T1000 (cell line): ENCODE measurements around the gene SAXO2.
"Not testable (repeated sequence)": the region's sequence is repeated elsewhere in the genome, so short reads cannot be mapped to it uniquely, and the experiment has no call there.

Experiments
- DNase-seq: peaks from one replicate; lab custom pipeline; 2025; ENCODE audit warnings: mixed read lengths; lab: John Stamatoyannopoulos, UW

Gene SAXO2

DNA sequence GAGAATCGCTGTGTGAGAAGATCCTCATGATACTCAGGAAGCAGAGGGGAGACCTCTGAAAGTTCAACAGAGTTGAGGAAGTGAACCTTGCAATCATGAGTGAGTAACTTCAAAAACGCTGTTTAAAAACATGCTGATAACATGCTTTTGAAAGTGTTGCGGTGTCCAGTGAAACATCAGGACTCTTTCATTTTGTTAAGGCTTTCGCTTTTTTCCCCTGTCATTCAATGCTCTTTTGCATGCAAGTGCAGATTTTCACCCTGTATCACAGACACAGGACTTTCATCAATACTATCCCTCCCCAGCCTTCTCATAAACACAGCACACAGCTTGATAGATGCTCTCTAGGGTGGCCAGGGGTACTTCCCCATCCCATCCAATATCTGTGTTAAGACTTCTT lies 23.9 kb downstream of the SAXO2 start:
- DNase-seq, result not testable (repeated sequence)

DNA sequence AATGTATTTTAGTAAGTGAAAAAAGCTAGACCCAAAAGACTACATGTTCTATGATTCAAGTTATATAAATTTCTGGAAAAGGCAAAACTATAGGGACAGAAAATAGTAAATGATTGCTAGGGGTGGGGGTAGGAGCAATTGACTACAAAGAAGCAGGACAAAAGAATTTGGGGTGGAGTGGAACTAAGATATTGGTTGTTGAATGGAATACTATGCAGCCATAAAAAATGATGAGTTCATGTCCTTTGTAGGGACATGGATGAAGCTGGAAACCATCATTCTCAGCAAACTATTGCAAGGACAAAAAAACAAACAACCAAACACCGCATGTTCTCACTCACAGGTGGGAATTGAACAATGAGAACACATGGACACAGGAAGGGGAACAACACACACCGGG lies 25.6 kb downstream of the SAXO2 start:
- DNase-seq, result not testable (repeated sequence)

DNA sequence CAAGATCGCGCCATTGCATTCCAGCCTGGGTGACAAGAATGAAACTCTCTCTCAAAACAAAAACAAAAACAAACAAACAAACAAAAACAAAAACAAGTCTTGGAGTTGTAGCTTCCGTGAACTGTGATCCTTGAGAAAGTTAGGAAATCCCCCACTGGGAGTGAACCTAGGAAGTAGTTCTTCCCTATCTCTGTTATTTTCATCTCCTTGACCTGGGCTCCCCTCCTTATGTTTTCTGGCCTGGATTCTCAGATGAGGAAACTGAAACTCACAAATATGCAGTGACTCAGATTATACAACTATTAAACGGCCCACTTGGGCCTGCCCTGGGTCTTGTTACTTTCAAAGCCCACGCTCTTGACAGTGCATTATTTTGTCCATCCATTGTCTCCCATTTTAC lies 29.7 kb downstream of the SAXO2 start:
- DNase-seq, result no peak

DNA sequence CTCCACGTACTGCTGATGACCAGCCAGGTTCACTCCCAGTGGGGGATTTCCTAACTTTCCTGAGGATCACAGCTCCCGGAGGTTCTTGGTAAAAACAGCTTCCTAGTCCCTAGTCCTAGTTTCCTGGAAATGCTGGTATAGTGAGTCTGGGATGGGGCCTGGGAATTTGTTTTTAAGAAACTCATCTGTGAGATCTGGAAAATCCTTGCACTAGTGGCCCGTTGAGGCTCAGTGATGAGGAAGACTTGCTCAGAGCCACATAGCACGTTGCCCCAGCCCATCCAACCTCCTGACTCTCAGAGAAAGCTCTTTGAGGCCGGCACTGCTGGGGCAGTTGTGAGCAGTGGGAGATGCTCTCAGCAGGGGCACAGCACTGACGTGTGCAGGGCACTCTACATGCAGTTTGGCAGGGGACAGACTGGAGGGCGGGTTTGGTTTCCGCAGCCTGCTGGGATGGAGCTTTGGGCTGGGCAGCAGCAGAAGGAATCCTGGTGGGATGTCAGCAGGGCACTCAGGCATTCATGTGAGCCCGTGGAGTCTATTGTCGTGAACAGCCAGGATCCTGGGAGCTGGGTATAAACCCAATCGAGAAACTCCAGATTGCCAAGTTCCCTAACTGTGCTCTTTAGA lies 31.6 kb downstream of the SAXO2 start:
- no peak for DNase-seq

DNA sequence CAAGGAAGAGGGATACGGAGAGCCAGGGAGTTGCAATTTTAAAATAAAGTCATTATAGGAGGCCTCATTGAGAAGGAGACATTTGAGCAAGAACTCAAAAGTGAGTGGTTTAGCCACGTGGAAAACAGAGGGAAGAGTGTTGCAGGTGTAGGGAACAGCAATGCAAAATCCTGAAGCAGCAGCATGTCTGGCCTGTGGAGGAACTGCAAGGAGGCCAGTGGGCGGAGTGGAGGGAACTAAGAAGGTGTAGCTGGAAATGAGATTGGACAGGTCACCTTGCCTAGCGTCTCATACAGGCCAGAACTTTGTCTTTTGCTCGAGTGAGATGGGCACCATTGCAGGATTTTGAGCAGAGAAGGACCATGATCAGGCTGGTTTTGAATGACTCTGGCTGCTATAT lies 34.9 kb downstream of the SAXO2 start:
- DNase-seq, result no peak

DNA sequence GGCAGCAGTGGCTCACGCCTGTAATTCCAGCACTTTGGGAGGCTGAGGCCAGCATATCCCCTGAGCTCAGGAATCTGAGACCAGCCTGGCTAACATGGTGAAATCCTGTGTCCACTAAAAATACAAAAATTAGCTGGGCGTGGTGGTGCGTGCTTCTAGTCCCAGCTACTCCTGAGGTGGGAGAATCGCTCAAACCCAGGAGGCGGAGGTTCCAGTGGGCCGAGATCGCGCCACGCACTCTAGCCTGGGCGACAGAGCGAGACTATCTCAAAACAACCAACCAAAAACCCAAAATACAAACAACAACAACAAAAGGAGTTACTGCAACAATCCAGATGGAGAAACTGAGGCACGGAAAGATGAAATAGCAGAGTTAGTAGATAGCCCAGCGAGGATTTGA lies 35.4 kb downstream of the SAXO2 start:
- DNase-seq, result no peak

DNA sequence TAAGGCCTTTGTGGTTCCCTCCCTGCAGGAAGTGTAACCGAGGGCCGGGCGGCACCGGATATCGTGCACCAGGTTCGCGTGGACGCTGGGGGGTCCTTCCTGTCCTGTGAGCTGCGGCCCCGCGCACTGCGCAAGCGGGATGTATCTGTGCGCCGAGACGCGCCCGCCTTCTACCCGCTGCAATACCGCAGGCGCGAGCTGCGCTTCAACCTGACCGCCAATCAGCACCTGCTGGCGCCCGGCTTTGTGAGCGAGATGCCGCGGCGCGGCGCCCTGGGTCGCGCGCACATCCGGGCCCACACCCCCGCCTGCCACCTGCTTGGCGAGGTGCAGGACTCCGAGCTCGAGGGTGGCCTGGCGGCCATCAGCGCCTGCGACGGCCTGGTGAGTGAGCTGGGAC lies 35.9 kb downstream of the SAXO2 start:
- no peak for DNase-seq

DNA sequence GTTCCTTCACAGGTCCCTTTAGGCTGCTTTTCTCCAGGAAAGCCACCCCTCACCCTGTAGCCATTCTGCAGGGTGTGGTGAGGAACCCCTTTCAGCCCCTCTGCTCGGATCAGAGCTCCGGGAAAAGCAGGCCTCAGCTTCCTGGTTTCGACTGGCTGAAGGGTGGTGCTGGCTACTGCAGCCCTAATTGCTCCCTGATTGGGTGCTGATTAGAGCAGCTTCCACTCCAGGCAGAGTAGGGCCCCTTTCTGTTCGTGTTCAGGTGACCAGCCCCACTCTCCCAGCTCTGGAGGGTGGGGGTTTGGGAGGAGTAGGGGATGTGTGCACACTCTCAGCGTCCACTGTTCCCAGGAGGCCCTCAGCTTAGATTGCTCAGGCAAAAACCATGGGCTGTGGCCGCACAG lies 36.9 kb downstream of the SAXO2 start:
- not testable (repeated sequence) for DNase-seq

DNA sequence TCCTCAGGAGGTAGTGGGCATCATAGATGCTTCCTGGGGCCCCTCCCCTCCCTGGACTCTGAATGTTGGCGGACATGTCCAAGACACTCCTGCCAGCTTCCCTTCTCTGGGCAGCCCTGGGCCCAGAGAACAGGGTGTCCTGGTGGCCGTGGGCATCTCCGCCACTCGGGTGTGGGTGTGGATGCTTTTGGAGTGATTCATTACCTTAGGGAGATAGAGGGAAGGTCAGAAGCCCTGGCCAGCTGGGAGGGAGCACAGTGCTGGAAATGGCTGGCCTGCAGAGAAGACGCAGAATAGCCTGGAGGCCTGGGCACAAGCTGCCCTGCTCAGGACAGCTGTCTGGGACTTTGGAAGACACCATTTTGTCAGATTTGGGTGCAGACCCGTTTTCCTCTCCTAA lies 37.7 kb downstream of the SAXO2 start:
- not testable (repeated sequence) for DNase-seq

DNA sequence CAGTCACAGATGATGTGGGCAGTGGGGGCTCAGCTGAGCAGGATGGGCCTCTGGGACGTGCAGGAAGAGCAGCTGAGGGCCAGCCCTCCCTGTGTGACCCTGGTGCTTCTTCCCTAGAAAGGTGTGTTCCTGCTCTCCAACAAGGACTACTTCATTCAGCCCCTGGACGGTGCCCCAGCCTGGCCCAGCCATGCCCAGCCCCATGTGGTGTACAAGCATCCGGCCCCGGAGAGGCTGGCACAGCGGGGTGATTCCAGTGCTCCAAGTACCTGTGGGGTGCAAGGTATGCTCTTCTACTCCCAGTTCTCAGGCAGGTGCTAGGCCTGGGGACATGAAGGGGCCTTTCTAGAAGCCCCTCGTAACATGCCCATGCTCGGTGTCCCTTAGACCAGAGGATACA lies 38.3 kb downstream of the SAXO2 start:
- no peak for DNase-seq

DNA sequence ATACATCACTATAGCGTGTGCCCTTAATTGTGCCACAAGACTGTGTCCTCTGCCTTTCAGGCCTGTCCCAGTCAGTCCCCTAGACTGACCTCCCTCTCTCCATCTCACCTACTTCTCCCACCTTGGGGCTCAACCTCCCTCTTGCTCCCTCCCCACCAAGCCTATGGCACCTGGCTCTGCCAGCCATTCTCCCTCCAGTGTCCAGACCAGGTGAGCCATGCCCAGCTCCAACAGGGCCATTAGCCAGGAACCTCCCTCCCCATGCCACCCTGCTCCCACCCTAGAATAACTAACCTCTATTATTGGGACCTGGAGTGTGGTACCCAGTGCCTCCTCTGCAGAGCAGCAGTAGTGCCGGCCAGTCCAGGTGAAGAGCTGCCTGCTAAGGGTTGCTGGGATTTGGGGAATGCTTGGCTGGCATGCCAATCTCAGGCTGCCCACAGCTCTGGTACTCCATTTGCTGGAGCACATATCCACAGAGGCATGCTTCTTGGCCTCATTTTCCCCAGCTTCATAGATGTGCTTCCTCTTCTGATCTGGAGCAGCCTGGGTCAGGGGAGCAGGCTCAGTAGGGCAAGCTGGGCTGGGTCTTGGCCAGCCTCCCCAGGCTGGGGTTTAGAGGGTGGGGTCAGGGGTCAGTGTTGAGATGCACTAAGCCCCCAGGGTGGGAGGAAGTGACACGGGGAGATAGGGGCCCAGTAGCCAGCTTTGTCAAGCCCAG lies 38.8 kb downstream of the SAXO2 start:
- DNase-seq, result no peak

DNA sequence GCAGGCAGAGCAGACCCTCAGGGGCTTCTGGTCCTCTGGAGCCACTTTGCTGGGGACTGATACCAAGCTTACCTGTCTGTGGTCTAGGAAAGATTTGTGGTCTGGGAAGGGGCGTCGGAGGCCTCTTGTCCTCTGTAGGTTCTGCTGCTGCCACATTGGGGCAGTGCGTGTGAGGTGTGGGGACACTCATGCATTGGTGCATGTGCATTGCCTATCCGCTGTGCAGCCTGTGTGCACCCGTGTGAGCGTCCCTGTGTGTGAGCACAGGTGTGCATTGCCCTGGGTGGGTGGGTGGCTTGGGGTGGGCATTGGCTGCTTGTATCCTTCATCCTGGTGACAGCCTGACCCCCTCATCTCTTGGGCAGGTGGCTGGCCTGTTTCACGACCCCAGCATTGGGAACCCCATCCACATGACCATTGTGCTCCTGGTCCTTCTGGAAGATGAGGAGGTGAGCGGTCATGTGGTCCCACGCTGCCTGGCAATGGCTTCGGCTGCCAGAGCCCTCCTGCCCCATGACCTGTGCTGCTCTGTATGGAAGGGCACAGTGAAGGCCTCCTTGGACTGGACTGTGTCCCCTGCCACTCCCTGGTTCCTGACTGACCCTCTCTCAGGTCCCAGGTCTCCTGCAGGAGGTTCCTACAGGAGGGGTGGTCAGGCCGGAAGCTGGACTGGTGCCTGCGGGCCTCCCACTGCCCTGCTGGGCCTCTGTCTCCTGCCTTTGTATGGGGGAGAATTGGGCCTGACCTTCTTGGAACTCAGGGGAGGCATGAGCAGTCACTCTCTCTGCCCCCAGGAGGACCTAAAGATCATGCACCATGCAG lies 41.5 kb downstream of the SAXO2 start:
- DNase-seq, result no peak

DNA sequence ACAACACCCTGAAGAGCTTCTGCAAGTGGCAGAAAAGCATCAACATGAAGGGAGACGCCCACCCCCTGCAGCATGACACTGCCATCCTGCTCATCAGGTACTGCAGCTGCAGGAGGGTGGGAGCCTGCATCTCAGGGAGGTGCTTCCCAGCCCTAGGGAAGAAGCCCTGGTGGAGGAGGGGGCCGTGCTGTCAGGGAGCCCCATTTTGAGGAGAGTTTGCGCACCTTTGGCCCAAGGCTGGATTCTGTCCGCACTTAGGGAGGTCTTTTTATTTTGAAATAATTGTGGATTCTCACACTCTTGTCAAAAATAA lies 42.1 kb downstream of the SAXO2 start:
- no peak for DNase-seq

DNA sequence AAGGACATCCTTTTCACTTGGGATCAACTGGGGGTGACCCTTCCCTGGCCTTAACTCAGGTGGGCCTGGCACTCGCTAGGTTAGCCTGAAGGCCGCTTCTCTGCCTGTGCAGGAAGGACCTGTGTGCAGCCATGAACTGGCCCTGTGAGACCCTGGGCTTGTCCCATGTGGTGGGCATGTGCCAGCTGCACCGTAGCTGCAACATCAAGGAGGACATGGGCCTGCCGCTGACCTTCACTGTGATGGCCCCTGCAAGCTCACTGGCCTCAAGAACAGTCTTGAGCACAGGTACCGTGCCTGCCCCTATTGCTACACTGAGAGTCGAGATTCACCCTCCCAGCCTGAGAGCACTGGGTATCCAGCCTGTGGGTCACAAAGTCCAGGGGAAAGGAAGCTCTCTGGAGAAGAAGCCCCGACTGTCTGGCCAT lies 43.0 kb downstream of the SAXO2 start:
- no peak for DNase-seq

DNA sequence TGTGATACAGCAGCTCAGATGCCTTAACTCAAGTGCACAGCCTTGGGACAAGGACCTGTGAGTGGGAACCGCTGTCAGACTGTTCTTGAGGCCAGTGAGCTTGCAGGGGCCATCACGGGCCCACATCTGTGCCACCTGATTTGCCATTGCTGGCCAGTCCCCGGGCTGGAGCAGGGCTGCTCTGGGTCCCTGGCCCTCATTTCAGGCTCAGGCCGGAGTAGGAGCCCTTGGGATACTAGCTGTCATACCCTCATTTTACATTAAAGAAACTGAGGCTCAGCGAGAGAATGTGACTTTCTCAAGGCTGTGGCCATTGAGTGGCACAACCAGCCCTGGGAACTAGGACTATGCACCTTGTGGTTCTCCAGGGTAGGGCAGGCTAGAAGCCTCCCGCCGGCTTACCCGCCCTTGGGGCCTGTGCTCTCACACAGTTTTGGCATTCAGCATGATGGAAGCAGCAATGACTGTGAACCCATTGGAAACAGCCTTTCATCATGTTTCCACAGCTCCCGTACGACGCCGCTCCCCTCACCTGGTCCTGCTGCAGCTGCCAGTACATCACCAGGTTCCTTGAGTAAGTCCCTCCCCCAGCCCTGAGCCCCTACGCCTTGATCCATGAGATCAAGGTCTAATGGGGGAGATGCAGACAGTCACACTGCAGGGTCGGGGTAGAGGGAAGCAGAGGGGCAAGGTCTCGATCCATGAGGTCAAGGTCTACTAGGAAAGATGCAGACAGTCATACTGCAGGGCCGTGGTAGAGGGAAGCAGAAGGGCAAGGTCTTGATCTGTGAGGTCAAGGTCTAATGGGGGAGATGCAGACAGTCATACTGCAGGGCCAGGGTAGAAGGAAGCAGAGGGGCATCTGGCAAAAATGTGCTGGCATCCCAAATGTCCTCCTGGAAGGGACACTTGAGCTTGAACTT lies 44.4 kb downstream of the SAXO2 start:
- DNase-seq, result no peak

DNA sequence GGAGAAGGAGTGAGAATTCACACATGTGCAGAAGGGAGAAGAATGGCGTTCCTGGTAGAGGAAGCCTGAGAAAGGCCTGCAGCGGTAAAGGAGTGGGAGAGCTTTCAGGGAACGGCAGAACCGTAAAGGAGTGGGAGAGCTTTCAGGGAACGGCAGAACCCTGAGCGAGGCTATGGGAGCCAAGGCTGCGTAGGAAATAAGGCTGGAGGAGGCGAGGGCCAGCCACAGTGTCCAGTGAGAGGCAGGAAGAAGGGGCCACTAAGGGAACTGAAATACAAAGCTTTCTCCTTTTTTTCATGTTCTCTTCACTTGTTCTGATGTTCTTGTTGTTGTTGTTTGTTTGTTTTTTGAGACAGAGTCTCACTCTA lies 45.1 kb downstream of the SAXO2 start:
- DNase-seq, result no peak

DNA sequence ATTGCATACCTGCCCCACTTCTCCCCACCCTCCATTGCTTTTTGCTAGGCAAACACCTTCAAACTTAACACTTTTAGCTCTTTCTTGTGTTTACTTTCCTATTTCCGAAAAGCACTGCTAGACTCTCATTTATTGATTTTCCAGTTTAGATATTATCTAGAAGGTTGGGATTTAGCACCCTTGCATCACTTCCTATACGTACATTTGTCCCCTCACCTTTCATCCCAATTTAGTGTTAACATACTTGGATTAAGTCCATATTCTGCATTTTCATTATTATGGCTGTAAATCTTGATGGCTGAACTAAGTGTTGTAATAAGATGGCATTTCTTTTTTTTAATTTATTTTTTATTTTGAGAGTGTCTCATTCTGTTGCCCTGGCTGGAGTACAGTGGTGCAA lies 47.2 kb downstream of the SAXO2 start:
- DNase-seq, result no peak

DNA sequence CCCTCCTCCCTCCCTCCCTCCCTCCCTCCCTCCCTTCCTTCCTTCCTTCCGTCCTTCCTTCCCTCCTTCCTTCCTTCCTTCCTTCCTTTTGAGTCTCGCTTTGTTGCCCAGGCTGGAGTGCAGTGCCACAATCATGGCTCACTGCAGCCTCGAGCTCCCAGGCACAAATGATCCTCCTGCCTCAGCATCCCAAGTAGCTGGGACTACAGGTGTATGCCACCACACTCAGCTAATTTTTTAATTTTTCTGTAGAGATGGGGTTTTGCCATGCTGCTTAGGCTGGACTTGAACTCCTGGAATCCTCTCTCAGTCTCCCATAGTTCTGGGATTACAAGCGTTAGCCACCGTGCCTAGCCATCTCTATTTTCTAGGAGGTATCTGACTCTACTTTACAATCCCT lies 48.7 kb downstream of the SAXO2 start:
- not testable (repeated sequence) for DNase-seq

DNA sequence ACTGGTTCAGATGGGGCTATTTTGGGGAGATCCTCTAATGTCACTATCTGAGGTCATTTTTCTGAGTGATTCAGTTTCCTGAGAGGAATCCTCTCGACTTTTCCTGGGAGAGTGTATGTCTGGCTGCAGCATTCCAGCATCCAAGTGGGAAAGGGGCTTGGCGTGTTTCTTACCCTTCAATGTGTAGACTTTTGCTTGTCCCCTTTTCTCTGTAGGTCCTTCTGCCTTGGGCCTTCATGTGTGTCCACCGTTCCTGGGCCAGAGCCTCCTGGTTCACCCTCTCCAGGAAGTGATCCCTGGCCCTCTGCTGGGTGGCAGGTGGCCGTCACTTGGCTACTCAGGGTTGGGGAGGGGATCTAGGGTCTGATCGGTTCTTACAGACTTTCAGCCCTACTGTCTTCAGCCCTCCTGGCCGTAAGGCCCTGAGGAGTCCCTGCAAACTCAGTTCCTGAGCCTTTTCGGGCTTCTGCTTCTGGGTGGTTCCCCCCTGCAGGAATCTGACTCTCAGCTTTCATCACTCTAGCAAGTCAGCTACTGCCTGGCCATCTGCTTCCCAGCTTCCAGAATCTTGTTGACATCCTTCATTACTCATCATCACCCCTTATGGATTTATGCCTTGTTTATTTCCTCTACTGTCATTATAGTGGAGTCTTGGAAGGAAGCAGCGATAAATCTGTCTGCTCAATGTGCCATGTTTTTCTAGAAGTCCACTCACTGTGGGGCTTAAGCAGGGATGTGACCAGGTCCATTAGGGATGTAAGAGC lies 50.1 kb downstream of the SAXO2 start:
- DNase-seq, result no peak

DNA sequence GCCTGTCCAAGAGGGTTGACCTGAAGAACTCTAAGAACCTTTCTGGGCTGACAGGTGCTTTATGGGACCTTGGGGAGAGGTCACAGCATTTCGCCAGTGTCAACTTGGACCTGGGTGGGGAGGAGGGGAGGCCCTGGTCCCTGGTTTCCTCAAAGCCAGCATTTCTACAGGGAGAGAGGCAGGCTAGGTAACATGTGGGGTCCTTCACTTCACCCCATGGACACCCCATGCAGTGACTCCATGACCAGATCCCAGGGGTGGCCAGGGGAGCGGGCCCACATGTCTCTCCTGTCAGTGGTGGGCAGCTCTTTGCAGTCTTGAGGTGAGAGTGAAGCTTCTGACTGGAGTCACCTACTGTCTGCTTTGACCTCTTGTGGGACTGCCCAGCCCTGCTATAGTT lies 50.8 kb downstream of the SAXO2 start:
- no peak for DNase-seq
